ENCODE data around the gene ING4.

DNA sequence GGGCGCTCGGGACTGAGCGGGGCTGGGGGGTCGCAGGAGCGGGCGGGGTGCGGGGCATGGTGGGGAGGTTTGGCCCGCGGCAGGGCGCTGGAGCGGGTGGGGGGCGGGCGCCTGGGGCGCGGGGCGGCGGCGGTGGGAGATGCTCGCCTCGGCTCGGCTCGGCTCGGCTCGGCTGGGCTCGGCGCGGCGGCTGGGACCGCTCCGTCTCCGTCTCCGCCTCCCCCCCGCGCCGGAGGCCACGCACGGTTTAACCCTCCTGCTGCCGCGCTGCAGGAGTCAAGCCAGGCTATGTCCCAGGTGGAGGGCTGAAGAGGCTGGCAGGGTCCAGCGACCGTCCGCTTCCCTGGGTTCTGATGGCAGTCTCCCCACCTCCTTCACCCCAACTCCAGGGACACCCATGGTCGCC is 37.7 kb upstream of the ING4 start, which contains the start of gene PIANP:
- TF ChIP-seq POLR2A (IDR thresholded peaks at IDR 0.05; ENCODE audit: low read depth, low read length) = no peak
- TF ChIP-seq, protein P1, sequence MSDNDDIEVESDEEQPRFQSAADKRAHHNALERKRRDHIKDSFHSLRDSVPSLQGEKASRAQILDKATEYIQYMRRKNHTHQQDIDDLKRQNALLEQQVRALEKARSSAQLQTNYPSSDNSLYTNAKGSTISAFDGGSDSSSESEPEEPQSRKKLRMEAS (IDR thresholded peaks at IDR 0.05; ENCODE audit: insufficient read depth, insufficient read length) = no peak
- TF ChIP-seq, protein P2, sequence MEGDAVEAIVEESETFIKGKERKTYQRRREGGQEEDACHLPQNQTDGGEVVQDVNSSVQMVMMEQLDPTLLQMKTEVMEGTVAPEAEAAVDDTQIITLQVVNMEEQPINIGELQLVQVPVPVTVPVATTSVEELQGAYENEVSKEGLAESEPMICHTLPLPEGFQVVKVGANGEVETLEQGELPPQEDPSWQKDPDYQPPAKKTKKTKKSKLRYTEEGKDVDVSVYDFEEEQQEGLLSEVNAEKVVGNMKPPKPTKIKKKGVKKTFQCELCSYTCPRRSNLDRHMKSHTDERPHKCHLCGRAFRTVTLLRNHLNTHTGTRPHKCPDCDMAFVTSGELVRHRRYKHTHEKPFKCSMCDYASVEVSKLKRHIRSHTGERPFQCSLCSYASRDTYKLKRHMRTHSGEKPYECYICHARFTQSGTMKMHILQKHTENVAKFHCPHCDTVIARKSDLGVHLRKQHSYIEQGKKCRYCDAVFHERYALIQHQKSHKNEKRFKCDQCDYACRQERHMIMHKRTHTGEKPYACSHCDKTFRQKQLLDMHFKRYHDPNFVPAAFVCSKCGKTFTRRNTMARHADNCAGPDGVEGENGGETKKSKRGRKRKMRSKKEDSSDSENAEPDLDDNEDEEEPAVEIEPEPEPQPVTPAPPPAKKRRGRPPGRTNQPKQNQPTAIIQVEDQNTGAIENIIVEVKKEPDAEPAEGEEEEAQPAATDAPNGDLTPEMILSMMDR (IDR thresholded peaks at IDR 0.05; ENCODE audit: extremely low read depth in 1 of 2, insufficient read depth in 1 of 2, low read depth in 1 of 2, low read length in 2 of 2) = no peak
- TF ChIP-seq GATA2 (IDR thresholded peaks at IDR 0.05; ENCODE audit: insufficient read depth, insufficient read length, low read depth, low read length) = no peak
- TF ChIP-seq MYC (IDR thresholded peaks at IDR 0.05; ENCODE audit: low read depth, low read length) = no peak
- no peak for TF ChIP-seq JUN (IDR thresholded peaks at IDR 0.05; ENCODE audit: borderline replicate concordance, insufficient read depth, insufficient read length, low read depth)
- TF ChIP-seq POLR2AphosphoS5 (IDR thresholded peaks at IDR 0.05; ENCODE audit: insufficient read depth, low read depth, low read length) = no peak
- no peak for TF ChIP-seq EZH2 (IDR thresholded peaks at IDR 0.05; ENCODE audit: borderline replicate concordance, low read depth, low read length, severe bottlenecking)
- no peak for TF ChIP-seq FOS (IDR thresholded peaks at IDR 0.05; ENCODE audit: borderline replicate concordance, insufficient read depth, low read length)
